Caki2 (cell line): ENCODE data around the gene FSHR. TPM values are rescaled to one million over a fixed set of nuclear protein-coding genes. Genes with fewer than 3 reads are reported as not detected.

ENCODE experiments used
- DNase-seq: peaks from one replicate; pipeline ENCODE4 v3.0.0-alpha.2; 2015; ENCODE audit warnings: low read depth
- in situ Hi-C: cut with HindIII; loops from 2 replicates; pipeline ENCODE4 v1.10.0; 2016; ENCODE audit warnings: low sequenced_read_pairs, low pct_unique_long_range_greater_than_20kb, mixed read lengths
- total RNA-seq: library from RNA; depleted of rRNA; stranded (reverse); fragments of >200 nt; shearing (Covaris generic); gene quantifications from 2 replicates; pipeline ENCODE4 v1.2.3, GENCODE V29; 2014; ENCODE audit warnings: low replicate concordance

The FSHR gene
- total RNA-seq, 1 experiment from 2014 or later: not detected

DNA sequence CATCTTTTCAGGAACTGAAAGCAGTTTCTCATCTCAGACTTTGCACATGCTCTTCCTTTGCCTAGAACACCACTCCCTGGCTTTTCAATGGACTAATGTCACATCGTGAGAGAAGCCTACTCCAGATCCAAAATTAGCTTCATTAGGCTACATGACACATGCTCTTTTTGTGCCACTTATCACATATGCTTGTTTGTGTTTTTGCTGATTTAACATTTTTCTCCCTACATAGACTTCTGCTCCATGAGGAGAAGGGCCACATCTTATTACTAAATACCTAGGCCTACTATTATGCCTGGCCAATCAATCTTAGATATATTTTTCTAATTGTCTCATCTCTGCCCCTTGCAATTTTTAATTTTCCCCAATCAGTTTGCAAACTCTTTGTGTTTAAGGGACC, 212.4 kb downstream of the FSHR start:
- in situ Hi-C loops: no loop called here
- DNase-seq: no peak

DNA sequence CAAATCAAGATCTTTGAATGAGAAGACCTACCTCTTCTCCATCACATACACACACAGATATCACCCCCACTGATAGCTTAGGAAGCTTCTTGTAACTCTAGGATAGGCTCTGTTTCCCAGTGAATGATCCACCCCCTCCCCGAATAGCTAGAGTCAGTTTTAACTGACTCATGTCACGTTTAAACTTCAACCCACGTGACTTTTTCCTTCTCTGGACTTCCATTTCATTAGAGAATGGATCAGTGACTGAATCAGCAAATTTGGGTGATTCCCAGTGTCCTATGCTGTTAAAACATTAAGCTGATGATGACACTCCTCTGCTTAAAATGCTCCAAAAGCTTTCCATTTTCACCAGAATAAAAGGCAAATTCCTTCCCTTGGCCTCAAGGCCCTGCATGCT, 212.9 kb downstream of the FSHR start:
- DNase-seq: no peak
- in situ Hi-C loops: no loop called here

DNA sequence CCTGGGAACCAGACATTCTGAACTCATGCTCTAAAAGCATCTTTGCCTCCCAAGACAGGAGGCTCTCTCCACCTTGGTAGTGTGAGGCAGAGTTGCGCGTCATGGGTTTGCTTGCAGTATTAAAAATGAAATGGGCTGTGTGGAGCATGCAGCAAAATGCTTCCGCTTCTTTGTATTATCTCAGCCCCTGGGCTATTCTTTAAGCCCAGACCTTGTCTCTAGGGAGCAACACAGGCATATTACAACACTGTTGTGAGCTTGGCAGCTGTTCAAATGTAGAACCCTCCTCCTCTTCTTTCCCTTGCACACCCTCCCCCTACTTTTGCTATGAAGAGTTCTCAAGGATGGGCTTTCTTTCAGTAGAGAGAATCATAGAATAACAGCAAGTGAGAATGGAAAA, 213.7 kb downstream of the FSHR start:
- in situ Hi-C loops: no loop called here
- no peak for DNase-seq

DNA sequence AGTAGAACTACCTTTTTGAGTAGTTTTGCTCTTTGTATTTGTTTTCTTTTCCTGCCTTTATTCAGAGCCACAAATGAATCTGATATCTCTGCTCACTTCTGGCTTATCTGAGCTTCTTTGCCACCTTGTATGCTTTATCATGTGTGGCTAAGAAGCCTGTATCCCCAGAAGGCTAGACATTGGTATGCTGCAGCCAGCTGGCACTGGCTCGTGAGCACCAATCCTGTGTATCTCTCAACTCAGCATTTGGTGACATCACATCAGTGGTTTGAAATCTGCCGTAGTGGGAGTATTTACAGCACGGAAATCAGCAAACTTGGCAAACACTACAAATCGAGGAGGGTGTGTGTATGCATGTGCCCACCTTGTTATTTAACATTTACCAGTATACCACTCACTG, 215.1 kb downstream of the FSHR start:
- no peak for DNase-seq
- in situ Hi-C loops: no loop called here

DNA sequence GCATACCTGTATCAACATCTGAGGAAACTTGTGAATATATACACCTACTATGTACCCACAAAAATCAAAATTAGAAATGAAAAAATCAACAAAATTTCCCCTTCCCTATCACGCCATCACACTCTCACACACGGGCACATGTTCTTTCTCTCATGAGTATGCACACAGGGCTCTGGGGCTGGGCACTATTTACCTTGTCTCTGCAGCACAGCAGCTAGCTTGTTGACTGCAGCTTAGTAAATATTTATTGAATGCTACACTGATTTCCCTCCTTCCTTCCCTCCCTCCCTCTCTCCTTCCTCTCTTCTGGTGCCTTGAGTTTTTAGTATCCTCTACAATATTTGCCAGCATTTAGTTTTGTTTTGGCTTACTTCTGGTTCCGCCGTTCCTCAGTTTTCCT, 216.1 kb downstream of the FSHR start:
- in situ Hi-C loops: no loop called here
- DNase-seq: no peak

DNA sequence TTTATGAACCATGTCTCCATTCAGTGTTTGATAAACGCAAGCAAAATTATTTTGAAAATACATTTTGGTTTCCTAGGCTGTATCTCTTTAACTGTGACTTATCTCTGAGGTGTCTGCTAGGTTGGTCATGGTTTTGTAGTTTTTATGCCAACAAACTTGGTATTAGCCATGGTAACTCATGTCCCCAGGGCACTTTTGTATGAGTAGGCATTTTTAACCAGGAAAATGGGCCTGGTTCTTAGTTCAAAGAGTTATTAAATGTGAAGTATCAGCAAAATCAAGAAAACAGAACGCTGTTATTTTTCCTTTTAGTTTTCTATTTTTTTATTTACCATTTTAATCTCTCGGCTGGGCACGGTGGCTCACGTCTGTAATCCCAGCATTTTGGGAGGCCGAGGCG, 219.5 kb downstream of the FSHR start:
- DNase-seq: peak; percentile 39
- in situ Hi-C loops: no loop called here

DNA sequence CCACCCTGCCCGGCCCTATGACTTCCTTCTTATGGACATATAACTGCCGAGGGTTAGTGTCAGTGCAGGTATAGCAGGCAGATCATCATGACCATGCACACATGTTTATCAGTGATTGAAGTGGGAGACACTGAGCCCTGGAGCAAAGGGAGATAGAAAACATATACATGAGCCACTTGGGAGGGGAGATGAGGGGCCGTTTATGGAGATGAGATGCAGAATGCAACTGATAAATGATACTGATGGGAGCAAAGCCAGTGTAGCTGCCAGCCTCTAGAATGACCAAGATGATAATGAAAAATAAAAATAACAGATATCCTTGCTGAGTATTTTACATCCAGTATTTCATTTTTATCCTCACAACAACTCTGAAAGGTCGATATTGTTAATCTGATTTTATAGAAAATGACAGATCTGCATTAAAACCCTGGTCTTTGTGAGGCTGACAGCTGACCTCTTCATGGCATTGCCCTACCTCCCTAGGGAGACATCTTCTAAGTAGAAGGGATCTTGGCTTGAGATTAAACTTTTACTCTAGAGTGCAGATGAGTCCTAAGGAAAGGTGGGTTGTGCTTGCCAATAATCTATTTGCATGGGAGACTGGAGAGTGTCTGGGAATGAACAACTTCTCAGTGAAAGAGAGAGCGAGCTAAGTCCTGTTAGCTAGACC, 220.4 kb downstream of the FSHR start:
- no peak for DNase-seq
- in situ Hi-C loops: no loop called here

DNA sequence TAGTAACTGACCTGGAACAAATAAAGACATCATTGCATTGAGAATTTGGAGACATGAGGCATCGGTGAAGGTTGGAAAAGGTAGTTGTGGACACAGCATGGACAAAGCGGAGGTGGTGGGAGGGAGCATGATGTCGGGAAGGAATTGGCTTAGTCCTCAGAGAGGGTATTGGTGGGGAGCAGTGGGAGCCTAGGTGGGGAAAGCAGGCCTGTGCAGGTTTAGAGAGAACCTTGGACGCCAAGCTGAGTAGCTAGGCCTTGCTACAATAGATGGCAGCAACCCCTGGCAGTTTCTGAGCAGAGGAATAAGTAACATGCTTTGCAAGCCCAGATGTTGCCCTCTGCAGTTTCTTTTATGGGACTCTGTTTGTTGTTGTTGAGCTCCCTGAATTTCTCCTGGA, 221.6 kb downstream of the FSHR start:
- in situ Hi-C loops: no loop called here
- no peak for DNase-seq

DNA sequence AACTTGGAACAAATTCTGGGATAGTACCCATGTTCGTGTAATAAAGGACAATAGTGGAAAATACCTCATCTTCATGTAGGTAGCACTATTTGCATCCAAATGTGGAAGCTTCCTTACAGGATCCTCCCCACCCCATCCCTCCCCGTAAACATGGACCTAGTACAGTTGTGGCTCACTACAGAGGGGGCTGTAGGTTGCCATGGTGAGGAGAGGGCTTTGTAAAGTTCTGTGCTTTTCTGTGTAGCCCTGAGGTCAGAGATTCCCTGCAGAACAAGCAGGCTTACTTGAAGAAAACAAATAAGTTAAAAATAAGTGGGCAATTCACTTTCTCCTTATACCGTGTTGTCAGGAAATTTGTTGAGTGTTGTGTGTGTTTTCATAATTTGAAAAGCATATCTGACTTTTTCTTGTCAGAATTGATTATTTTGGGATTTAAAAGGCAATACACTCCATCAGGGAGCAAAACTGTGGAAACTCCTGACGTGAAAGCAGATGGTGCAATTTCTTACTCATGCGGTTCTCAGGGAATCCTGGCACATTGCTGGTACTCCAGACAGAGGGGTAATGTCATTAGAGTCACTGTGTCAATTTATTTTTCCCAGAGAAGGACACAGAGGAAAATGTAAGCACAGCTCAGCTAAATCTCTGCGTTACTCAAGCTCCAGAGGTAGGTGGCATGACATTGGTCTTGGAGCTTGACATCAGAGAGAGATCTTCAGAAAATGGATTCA, 224.6 kb downstream of the FSHR start:
- in situ Hi-C loops: no loop called here
- no peak for DNase-seq

DNA sequence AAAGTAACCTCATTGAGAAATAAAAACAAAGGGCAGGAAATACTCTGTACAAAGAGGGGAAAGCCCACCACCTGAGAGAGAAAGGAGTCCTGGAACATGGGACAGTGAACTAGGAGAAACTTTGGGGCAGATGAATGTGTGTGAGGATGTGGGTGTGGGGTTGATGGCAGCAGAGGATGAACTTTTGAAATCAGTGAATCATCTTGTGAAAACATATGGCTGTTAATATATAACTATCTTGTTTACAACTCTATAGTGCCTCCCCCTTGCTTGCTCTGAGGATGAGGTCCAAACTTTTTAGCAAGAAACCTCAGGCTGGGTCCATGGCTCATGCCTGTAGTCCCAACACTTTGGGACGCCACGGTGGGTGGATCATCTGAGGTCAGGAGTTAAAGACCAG, 227.0 kb downstream of the FSHR start:
- in situ Hi-C loops: no loop called here
- peak; percentile 51 for DNase-seq

DNA sequence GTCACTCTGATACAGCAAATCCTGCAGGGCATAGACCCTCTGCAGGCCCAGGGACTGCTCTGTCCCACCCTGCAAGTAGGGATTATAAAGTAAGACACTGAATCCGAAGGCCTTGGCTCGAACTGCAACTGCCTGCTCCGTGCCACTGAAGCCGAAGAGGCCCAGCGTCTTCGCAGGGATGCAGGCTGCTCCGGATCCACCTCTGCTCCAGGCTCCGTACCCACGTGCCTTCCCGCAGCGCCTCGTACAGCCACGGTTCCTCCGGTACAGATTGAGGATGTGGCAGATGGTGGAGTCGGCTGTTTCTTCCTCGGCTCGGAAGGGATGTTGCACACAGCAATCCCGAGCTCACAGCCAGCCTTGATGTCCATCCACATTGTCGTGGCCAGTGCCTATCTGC, 238.4 kb downstream of the FSHR start:
- no peak for DNase-seq
- in situ Hi-C loops: no loop called here

DNA sequence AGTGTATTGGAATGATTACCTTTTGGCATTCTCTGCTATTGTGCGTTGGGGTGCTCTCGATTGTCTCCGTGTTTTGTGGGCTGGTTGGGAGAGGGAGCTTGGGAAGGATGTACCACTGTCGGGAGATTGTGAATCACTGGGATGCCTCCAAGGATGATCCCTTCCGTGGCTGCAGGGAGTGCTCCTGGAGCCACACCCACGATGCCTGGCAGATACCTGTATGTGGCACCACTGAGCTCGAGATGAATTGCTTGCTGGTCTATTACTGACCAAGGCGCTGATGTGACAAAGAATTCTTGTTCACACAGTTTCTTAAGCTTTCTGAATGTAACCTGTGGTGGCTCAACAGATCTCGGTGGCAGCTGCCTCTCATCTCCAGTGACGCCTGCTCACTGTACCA, 239.1 kb downstream of the FSHR start:
- no peak for DNase-seq
- in situ Hi-C loops: no loop called here

DNA sequence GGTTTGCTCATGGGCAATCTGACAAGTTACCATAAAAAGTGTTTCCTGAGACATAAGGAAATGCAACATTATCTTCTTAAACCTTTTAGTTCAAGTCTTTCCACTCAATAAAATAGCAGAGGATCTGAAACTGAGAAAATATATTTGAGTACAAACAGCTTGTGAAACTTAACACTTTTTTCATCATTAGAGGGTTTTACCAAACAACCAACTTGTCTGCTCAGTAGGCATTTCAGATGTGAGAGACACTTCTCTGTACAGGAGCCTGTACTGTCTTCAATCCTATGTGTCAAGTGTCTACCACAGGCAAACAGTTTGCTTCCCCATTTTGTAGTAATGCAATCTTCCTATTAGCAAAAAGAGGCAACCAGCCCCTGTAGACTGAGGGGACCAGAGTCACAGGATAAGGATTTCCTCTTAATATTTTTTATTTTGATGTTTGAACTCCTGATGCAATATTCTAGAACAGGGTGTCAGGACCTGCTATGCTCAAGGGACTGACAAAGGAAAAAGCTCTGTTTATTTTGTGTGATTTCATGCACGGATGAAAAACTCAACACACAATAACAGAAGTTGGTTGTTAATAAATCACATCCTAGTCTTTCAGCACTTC, 239.7 kb downstream of the FSHR start:
- no peak for DNase-seq
- in situ Hi-C loops: no loop called here
